PC-9 (cell line): Measurements from ENCODE around the gene PGAM5. TPM values are rescaled to one million over a fixed set of nuclear protein-coding genes. Genes with fewer than 3 reads are reported as not detected.

Source experiments
- BruUV-seq: library from RNA; stranded (reverse); fragments of 400-500 nt; replicated peaks from 2 replicates; lab custom pipeline; 2021; lab: Mats Ljungman, UMichigan
- CTCF ChIA-PET: fragments of 300-600 bp; sonication (Branson Sonifier 250); formaldehyde crosslinking; loops from one replicate; lab custom pipeline; 2022; ENCODE audit warnings: antibody characterized with exemption; lab: Charles Lee
- POLR2A ChIA-PET: fragments of 300-600 bp; sonication (Branson Sonifier 250); formaldehyde crosslinking; loops from one replicate; lab custom pipeline; 2022; ENCODE audit warnings: antibody characterized with exemption; ENCODE audit not compliant: unreplicated experiment; lab: Charles Lee
- DNase-seq, 2 experiments: peaks; one replicate each; pipeline versions ENCODE4 v3.0.0 to v3.0.0-alpha.2; 2015 to 2022; ENCODE audit warnings: mixed read lengths in 1 of 2
- H2AFZ ChIP-seq: fragments of 200-600 bp; sonication (generic); 2 replicates; pipeline ENCODE4 v1.8.1; 2017; ENCODE audit warnings: antibody characterized with exemption
- H3F3A ChIP-seq: fragments of 200-600 bp; sonication (generic); 2 replicates; pipeline ENCODE4 v1.8.1; 2017; ENCODE audit warnings: antibody characterized with exemption, mild to moderate bottlenecking, low read depth; ENCODE audit not compliant: insufficient read depth
- H3K27ac ChIP-seq: fragments of 200-600 bp; sonication (generic); 2 replicates; pipeline ENCODE4 v1.6.1; 2016; ENCODE audit warnings: mixed run types
- H3K27me3 ChIP-seq: fragments of 200-600 bp; sonication (generic); 2 replicates; pipeline ENCODE4 v1.6.1; 2016; ENCODE audit warnings: low read depth, mixed run types; ENCODE audit not compliant: insufficient read depth
- H3K36me3 ChIP-seq: fragments of 200-600 bp; sonication (generic); 2 replicates; pipeline ENCODE4 v1.6.1; 2016; ENCODE audit warnings: low read depth, mixed run types
- H3K4me1 ChIP-seq: fragments of 200-600 bp; sonication (generic); replicated peaks from 2 replicates; pipeline ENCODE4 v1.6.1; 2016; ENCODE audit warnings: mixed run types; ENCODE audit not compliant: insufficient read depth
- H3K4me2 ChIP-seq: fragments of 200-600 bp; sonication (generic); 2 replicates; pipeline ENCODE4 v1.6.1; 2017; ENCODE audit warnings: mixed run types
- H3K4me3 ChIP-seq: fragments of 200-600 bp; sonication (generic); 2 replicates; pipeline ENCODE4 v1.6.1; 2016; ENCODE audit warnings: mixed run types
- H3K79me2 ChIP-seq: fragments of 200-600 bp; sonication (generic); 2 replicates; pipeline ENCODE4 v1.6.1; 2017; ENCODE audit warnings: low read depth, mixed run types
- H3K9me2 ChIP-seq: fragments of 200-600 bp; sonication (generic); 2 replicates; pipeline ENCODE4 v1.8.1; 2017; ENCODE audit warnings: mild to moderate bottlenecking; ENCODE audit not compliant: insufficient read depth
- H3K9me3 ChIP-seq: fragments of 200-600 bp; sonication (generic); 2 replicates; pipeline ENCODE4 v1.8.1; 2016; ENCODE audit warnings: low read depth; ENCODE audit not compliant: insufficient read depth
- H4K20me1 ChIP-seq: fragments of 200-600 bp; sonication (generic); 2 replicates; pipeline ENCODE4 v1.8.1; 2017; ENCODE audit not compliant: insufficient read depth
- CTCF ChIP-seq: fragments of 200-600 bp; sonication (generic); conservative IDR thresholded peaks from 2 replicates; pipeline ENCODE4 v1.6.1; 2017; ENCODE audit warnings: mixed run types, antibody characterized with exemption, mild to moderate bottlenecking, moderate library complexity
- EZH2 ChIP-seq: fragments of 200-600 bp; sonication (generic); IDR thresholded peaks from 2 replicates; pipeline ENCODE4 v1.8.0; 2017; ENCODE audit warnings: antibody characterized with exemption, low read depth
- intact Hi-C: fragments of 100-400 bp; cut with micrococcal nuclease; formaldehyde crosslinking; loops from one replicate; pipeline ENCODE4 v1.10.0; 2022; ENCODE audit not compliant: unreplicated experiment
- total RNA-seq: library from RNA; stranded (reverse); gene quantifications from 2 replicates; pipeline ENCODE4 v1.2.3, GENCODE V29; 2021

The PGAM5 gene
- total RNA-seq, 1 experiment from 2014 or later: 59.0 TPM

DNA sequence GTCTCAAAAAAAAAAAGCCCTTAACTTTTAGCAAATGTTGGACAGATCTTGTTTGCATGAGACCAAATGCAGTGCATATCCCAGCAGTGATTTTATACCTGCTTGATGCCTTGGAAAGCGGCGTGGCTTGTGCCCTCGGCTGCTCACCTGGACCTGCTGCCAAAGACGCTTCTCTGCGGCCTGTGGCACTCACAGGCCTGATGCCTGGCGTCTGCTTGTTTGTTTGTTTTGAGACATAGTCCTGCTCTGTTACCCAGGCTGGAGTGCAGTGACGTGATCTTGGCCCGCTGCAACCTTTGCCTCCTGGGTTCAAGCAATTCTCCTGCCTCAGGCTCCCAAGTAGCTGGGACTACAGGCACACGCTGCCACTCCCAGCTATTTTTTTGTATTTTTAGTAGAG, 5.2 kb downstream of the PGAM5 start:
- Histone ChIP-seq H3K9me2 (no peaks in the 10 kb centered on the region), H4K20me1 (peaks cover 65% of the 10 kb centered on the region)
- TF ChIP-seq EZH2: no peak
- TF ChIP-seq CTCF: no peak

DNA sequence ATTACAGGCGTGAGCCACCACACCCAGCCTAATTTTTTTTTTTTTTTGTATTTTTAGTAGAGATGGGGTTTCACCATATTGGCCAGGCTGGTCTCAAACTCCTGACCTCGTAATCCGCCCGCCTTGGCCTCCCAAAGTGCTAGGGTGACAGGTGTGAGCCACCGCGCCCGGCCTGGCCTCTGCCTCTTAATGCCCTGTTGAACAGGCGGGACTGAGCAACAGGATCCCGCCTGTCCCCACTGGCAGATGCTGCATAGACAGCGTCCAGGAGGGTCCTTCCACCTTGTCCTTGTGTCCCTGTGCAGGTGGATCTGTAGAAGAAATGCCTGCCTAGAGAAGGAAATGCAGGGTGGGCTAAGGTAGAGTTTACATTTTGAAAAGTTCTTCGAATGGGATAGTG, 5.7 kb downstream of the PGAM5 start:
- H3K79me2 ChIP-seq: peaks cover 33% of the 10 kb centered on the region
- POLR2A ChIA-PET: no interaction called here
- H4K20me1 ChIP-seq: peaks cover 70% of the 10 kb centered on the region
- no peak overlapping the region for H2AFZ ChIP-seq
- BruUV-seq: no TSS peak
- H3K9me3 ChIP-seq: no peaks in the 10 kb centered on the region
- H3K27ac ChIP-seq: no peak overlapping the region
- no peak for DNase-seq
- H3K4me1 ChIP-seq: peaks cover 14% of the 10 kb centered on the region
- H3K27me3 ChIP-seq: no peaks in the 10 kb centered on the region
- CTCF ChIA-PET: no interaction called here
- H3F3A ChIP-seq: peaks cover 34% of the 10 kb centered on the region
- no peak overlapping the region for H3K4me3 ChIP-seq
- intact Hi-C loops: no loop called here
- H3K9me2 ChIP-seq: no peaks in the 10 kb centered on the region
- H3K4me2 ChIP-seq: no peak overlapping the region
- no peak for TF ChIP-seq EZH2
- no peak for TF ChIP-seq CTCF
- peaks cover 19% of the 10 kb centered on the region; the same call in 1 of the 2 replicates for H3K36me3 ChIP-seq

More for the DNA sequence above, 5.2 kb downstream of the PGAM5 start:
- H3K36me3 ChIP-seq: peaks cover 16% of the 10 kb centered on the region; the same call in 1 of the 2 replicates
- ChIA-PET CTCF (no interaction called here), POLR2A (no interaction called here)
- peaks cover 14% of the 10 kb centered on the region for H3K4me1 ChIP-seq
- H3K4me3 ChIP-seq: no peak overlapping the region
- no TSS peak for BruUV-seq
- H2AFZ ChIP-seq: no peak overlapping the region
- intact Hi-C loops: no loop called here
- peaks cover 29% of the 10 kb centered on the region for H3F3A ChIP-seq
- H3K27me3 ChIP-seq: no peaks in the 10 kb centered on the region
- no peak overlapping the region for H3K27ac ChIP-seq
- no peaks in the 10 kb centered on the region for H3K9me3 ChIP-seq
- H3K4me2 ChIP-seq: no peak overlapping the region
- H3K79me2 ChIP-seq: peaks cover 38% of the 10 kb centered on the region
- no peak for DNase-seq

DNA sequence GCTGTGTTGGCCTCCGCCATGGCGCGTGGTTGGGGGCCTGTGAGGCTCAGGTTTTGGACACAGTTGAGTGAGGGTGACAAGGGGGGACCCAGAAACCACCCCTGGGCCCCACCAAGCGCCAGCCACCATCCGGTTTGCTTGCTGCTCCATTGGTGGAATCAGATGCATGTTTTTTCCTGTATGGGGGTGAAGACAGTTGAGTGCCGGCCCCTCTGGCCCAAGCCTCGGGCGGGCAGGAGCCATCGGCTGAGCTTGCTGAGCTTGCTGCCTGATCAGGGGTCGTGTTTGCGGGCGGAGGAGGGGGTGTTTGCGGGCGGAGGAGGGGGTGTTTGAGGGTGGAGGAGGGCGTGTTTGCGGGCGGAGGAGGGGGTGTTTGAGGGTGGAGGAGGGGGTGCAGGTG, 6.4 kb downstream of the PGAM5 start:
- H3F3A ChIP-seq: peaks cover 40% of the 10 kb centered on the region
- H3K4me1 ChIP-seq: peaks cover 9% of the 10 kb centered on the region; the same call in 1 of the 2 replicates
- intact Hi-C loops: no loop called here
- DNase-seq: no peak
- POLR2A ChIA-PET: no interaction called here
- no peaks in the 10 kb centered on the region for H3K27me3 ChIP-seq
- CTCF ChIA-PET: no interaction called here
- H3K4me3 ChIP-seq: no peak overlapping the region
- peaks cover 22% of the 10 kb centered on the region; the same call in 1 of the 2 replicates for H3K36me3 ChIP-seq
- no peak overlapping the region for H2AFZ ChIP-seq
- H3K9me3 ChIP-seq: no peaks in the 10 kb centered on the region
- peaks cover 74% of the 10 kb centered on the region for H4K20me1 ChIP-seq
- H3K79me2 ChIP-seq: peaks cover 26% of the 10 kb centered on the region
- TF ChIP-seq CTCF (no peak), EZH2 (no peak)
- no TSS peak for BruUV-seq
- no peaks in the 10 kb centered on the region for H3K9me2 ChIP-seq
- H3K4me2 ChIP-seq: no peak overlapping the region
- no peak overlapping the region for H3K27ac ChIP-seq
